CD4-positive, alpha-beta memory T cell (primary cell): ENCODE results near the gene KRTAP10-10. TPM values are rescaled to one million over a fixed set of nuclear protein-coding genes. Genes with fewer than 3 reads are reported as not detected.

ENCODE experiments used
- CTCF ChIA-PET: fragments of 350-600 bp; sonication (Branson Sonifier 250); formaldehyde crosslinking; loops from one replicate; lab custom pipeline; 2021; ENCODE audit warnings: inconsistent platforms; ENCODE audit not compliant: partially characterized antibody; lab: Charles Lee
- POLR2A ChIA-PET: fragments of 350-600 bp; sonication (Branson Sonifier 250); formaldehyde crosslinking; loops from one replicate; lab custom pipeline; 2021; ENCODE audit not compliant: partially characterized antibody; lab: Charles Lee
- DNase-seq, 5 donors: peaks; one replicate each; pipeline versions ENCODE4 v3.0.0 to v3.0.0-alpha.2; 2020 to 2022; ENCODE audit warnings: mixed read lengths in 1 of 5
- H3K27ac ChIP-seq: one replicate; pipeline ENCODE4 v1.7.0; 2013; ENCODE audit warnings: low read depth, low read length
- H3K27me3 ChIP-seq: 2 replicates; pipeline ENCODE4 v1.7.0; 2013; ENCODE audit warnings: mild to moderate bottlenecking, low read length, moderate library complexity; ENCODE audit not compliant: insufficient read depth
- H3K36me3 ChIP-seq: 2 replicates; pipeline ENCODE4 v1.7.0; 2013; ENCODE audit warnings: mild to moderate bottlenecking, low read length, moderate library complexity; ENCODE audit not compliant: insufficient read depth
- H3K4me1 ChIP-seq: 2 replicates; pipeline ENCODE4 v1.7.0; 2013; ENCODE audit warnings: mild to moderate bottlenecking, low read length, moderate library complexity; ENCODE audit not compliant: insufficient read depth
- H3K4me3 ChIP-seq, 2 donors: one replicate each; pipeline ENCODE4 v1.7.0; 2013; ENCODE audit warnings: low read length in 2 of 2, mild to moderate bottlenecking in 1 of 2
- H3K9me3 ChIP-seq, 2 donors: one replicate each; pipeline ENCODE4 v1.7.0; 2013; ENCODE audit warnings: low read length in 2 of 2, control low read depth in 1 of 2; ENCODE audit not compliant: control insufficient read depth in 1 of 2
- H3K27ac Mint-ChIP-seq, 7 donors: one replicate each; pipeline ENCODE4 v1.8.0; 2020 to 2021; ENCODE audit warnings: mixed read lengths in 7 of 7, mild to moderate bottlenecking in 6 of 7, inconsistent platforms in 3 of 7, moderate library complexity in 3 of 7
- H3K27me3 Mint-ChIP-seq, 2 donors: one replicate each; pipeline ENCODE4 v1.8.0; 2020 to 2021; ENCODE audit warnings: mixed read lengths in 2 of 2
- H3K36me3 Mint-ChIP-seq, 2 donors: one replicate each; pipeline ENCODE4 v1.8.0; 2020 to 2021; ENCODE audit warnings: mixed read lengths in 2 of 2, inconsistent platforms in 1 of 2, mild to moderate bottlenecking in 1 of 2
- H3K4me1 Mint-ChIP-seq, 4 donors: one replicate each; pipeline ENCODE4 v1.8.0; 2020 to 2021; ENCODE audit warnings: mixed read lengths in 4 of 4, mild to moderate bottlenecking in 1 of 4
- H3K4me3 Mint-ChIP-seq, 8 donors: one replicate each; pipeline ENCODE4 v1.8.0; 2020 to 2021; ENCODE audit warnings: mixed read lengths in 8 of 8, mild to moderate bottlenecking in 7 of 8, moderate library complexity in 6 of 8, inconsistent platforms in 3 of 8
- H3K9me3 Mint-ChIP-seq, 8 donors: one replicate each; pipeline ENCODE4 v1.8.0; 2020 to 2021; ENCODE audit warnings: mixed read lengths in 8 of 8, mild to moderate bottlenecking in 5 of 8, inconsistent platforms in 3 of 8, moderate library complexity in 1 of 8
- intact Hi-C: fragments of 100-400 bp; cut with micrococcal nuclease; formaldehyde crosslinking; loops from one replicate; pipeline ENCODE4 v1.15.1; 2023
- polyA plus RNA-seq, 2 donors: library from polyadenylated mRNA; unstranded; fragments of 300-500 nt; fragmentation: Illumina TruSeq; gene quantifications; one replicate each; pipeline ENCODE4 v1.2.3, GENCODE V29; 2021
- total RNA-seq, 2 experiments: library from RNA; stranded (reverse); gene quantifications; one replicate each; pipeline ENCODE4 v1.2.3, GENCODE V29; 2021

KRTAP10-10 gene
- total and polyA plus RNA-seq, 4 experiments from 2014 or later = not detected

- no peak within 1 kb of the TSS for H3K4me3 ChIP-seq
- Mint-ChIP-seq H3K4me3 (peak within 1 kb of the TSS in 1 of 8 donors; percentile 7), H3K27me3 (no peaks in the 10 kb centered on the region), H3K36me3 (peaks cover 0 to 3% of the 10 kb centered on the region in 2 donors), H3K4me1 (peaks cover 0 to 5% (median under 1%) of the 10 kb centered on the region in 4 donors), H3K27ac (peak within 1 kb of the TSS in 2 of 7 donors; percentile 36 to 37), H3K9me3 (peaks cover 0 to 32% (median 16%) of the 10 kb centered on the region in 8 donors)
- H3K36me3 ChIP-seq = no peaks in the 10 kb centered on the region
- intact Hi-C loops = no loop called here
- ChIA-PET CTCF (no interaction called here), POLR2A (interaction anchor here (0.9 to 1.9 kb wide), 2 partner anchors 9 to 47 kb away, joined by 5 read pairs; partner anchors contain the start of gene KRTAP12-3)
- no peaks in the 10 kb centered on the region for H3K27me3 ChIP-seq
- H3K9me3 ChIP-seq = no peaks in the 10 kb centered on the region
- DNase-seq = no peak
- no peak within 1 kb of the TSS for H3K27ac ChIP-seq
- H3K4me1 ChIP-seq = no peaks in the 10 kb centered on the region
Measured at GRCh38 chr21:44666401-44667320, 29.5 kb downstream of the KRTAP10-10 start, which contains the start of gene KRTAP12-2. Gene KRTAP12-2, minus strand, starts transcription at chr21:44666927. Its CDS starts 41 bp downstream, at chr21:44666886.

GRCh38 chr21:44667612-44668011 is 30.5 kb downstream of the KRTAP10-10 start:
- Mint-ChIP-seq H3K36me3 (peaks cover 3 to 6% of the 10 kb centered on the region in 2 donors), H3K4me3 (no peak overlapping the region), H3K4me1 (peaks cover 0 to 4% (median 0%) of the 10 kb centered on the region in 4 donors), H3K9me3 (peaks cover 0 to 37% (median 21%) of the 10 kb centered on the region in 8 donors), H3K27ac (no peak overlapping the region), H3K27me3 (no peaks in the 10 kb centered on the region)
- Histone ChIP-seq H3K27me3 (no peaks in the 10 kb centered on the region), H3K4me1 (no peaks in the 10 kb centered on the region), H3K9me3 (no peaks in the 10 kb centered on the region), H3K27ac (no peak overlapping the region), H3K4me3 (no peak overlapping the region), H3K36me3 (no peaks in the 10 kb centered on the region)
- ChIA-PET POLR2A (interaction anchor here (0.9 to 1.9 kb wide), 2 partner anchors 10 to 48 kb away, joined by 5 read pairs; partner anchors contain the start of gene KRTAP12-3), CTCF (interaction anchor here (0.5 to 0.9 kb wide), 2 partner anchors 22 to 157 kb away, joined by 3 read pairs; no protein-coding TSS in a partner anchor)
- DNase-seq = no peak
- intact Hi-C loops = no loop called here

- Mint-ChIP-seq H3K27ac (no peak overlapping the region), H3K9me3 (peaks cover 0 to 42% (median 29%) of the 10 kb centered on the region in 8 donors), H3K4me1 (peaks cover 0 to 4% (median 0%) of the 10 kb centered on the region in 4 donors), H3K36me3 (peaks cover 3 to 21% of the 10 kb centered on the region in 2 donors), H3K4me3 (no peak overlapping the region), H3K27me3 (peaks cover 2% of the 10 kb centered on the region in 2 donors)
- no peaks in the 10 kb centered on the region for H3K36me3 ChIP-seq
- no peak overlapping the region for H3K4me3 ChIP-seq
- H3K27ac ChIP-seq = no peak overlapping the region
- intact Hi-C loops = no loop called here
- POLR2A ChIA-PET = no interaction called here
- no peak for DNase-seq
- H3K9me3 ChIP-seq = no peaks in the 10 kb centered on the region
- CTCF ChIA-PET = interaction anchor here (1.2 to 1.5 kb wide), 2 partner anchors 12 to 17 kb away, joined by 3 to 5 read pairs; no protein-coding TSS in a partner anchor
- H3K27me3 ChIP-seq = no peaks in the 10 kb centered on the region
- H3K4me1 ChIP-seq = no peaks in the 10 kb centered on the region
Measured at GRCh38 chr21:44670642-44671432, 33.7 kb downstream of the KRTAP10-10 start.

GRCh38 chr21:44671911-44672310 is 34.8 kb downstream of the KRTAP10-10 start:
- Mint-ChIP-seq H3K4me1 (no peaks in the 10 kb centered on the region), H3K27me3 (peaks cover 2% of the 10 kb centered on the region in 2 donors), H3K36me3 (peaks cover 3 to 21% of the 10 kb centered on the region in 2 donors), H3K9me3 (peaks cover 0 to 43% (median 29%) of the 10 kb centered on the region in 8 donors), H3K4me3 (no peak overlapping the region), H3K27ac (peak overlapping the region in 1 of 7 donors; percentile 27)
- Histone ChIP-seq H3K4me3 (no peak overlapping the region), H3K36me3 (no peaks in the 10 kb centered on the region), H3K4me1 (no peaks in the 10 kb centered on the region), H3K27me3 (no peaks in the 10 kb centered on the region), H3K27ac (no peak overlapping the region), H3K9me3 (no peaks in the 10 kb centered on the region)
- CTCF ChIA-PET = no interaction called here
- DNase-seq = no peak
- POLR2A ChIA-PET = interaction anchor here (0.6 kb wide), 1 partner anchor 8 kb away, joined by 3 read pairs; no protein-coding TSS in a partner anchor
- intact Hi-C loops = no loop called here

- H3K4me3 Mint-ChIP-seq = no peak overlapping the region
- peaks cover 0 to 12% of the 10 kb centered on the region in 2 donors for H3K36me3 Mint-ChIP-seq
- no peak overlapping the region for H3K4me3 ChIP-seq
- H3K36me3 ChIP-seq = no peaks in the 10 kb centered on the region
- no peaks in the 10 kb centered on the region for H3K4me1 ChIP-seq
- peaks cover 2% of the 10 kb centered on the region in 2 donors for H3K27me3 Mint-ChIP-seq
- H3K27me3 ChIP-seq = no peaks in the 10 kb centered on the region
- CTCF ChIA-PET = interaction anchor here (1.8 kb wide), 1 partner anchor 167 kb away, joined by 4 read pairs; no protein-coding TSS in a partner anchor
- H3K9me3 Mint-ChIP-seq = peaks cover 0 to 19% (median 12%) of the 10 kb centered on the region in 8 donors
- POLR2A ChIA-PET = interaction anchor here (1.3 kb wide), 1 partner anchor 19 kb away, joined by 5 read pairs; the partner anchor contains the start of gene KRTAP12-3
- peaks cover 0 to 2% (median 0%) of the 10 kb centered on the region in 4 donors for H3K4me1 Mint-ChIP-seq
- H3K9me3 ChIP-seq = no peaks in the 10 kb centered on the region
- H3K27ac Mint-ChIP-seq = no peak overlapping the region
- DNase-seq = no peak
- H3K27ac ChIP-seq = no peak overlapping the region
- intact Hi-C loops = no loop called here
Measured at GRCh38 chr21:44677881-44678280, 40.7 kb downstream of the KRTAP10-10 start.

- Histone ChIP-seq H3K4me1 (no peaks in the 10 kb centered on the region), H3K36me3 (no peaks in the 10 kb centered on the region), H3K4me3 (no peak overlapping the region), H3K27ac (no peak overlapping the region), H3K27me3 (no peaks in the 10 kb centered on the region), H3K9me3 (no peaks in the 10 kb centered on the region)
- ChIA-PET CTCF (no interaction called here), POLR2A (interaction anchor here (1.2 kb wide), 1 partner anchor 23 kb away, joined by 3 read pairs; the partner anchor contains the start of gene KRTAP12-3)
- Mint-ChIP-seq H3K9me3 (peaks cover 0 to 3% (median 0%) of the 10 kb centered on the region in 8 donors), H3K36me3 (no peaks in the 10 kb centered on the region), H3K27ac (no peak overlapping the region), H3K4me3 (no peak overlapping the region), H3K4me1 (peaks cover 0 to 5% (median 2%) of the 10 kb centered on the region in 4 donors), H3K27me3 (peaks cover 0 to 7% of the 10 kb centered on the region in 2 donors)
- no peak for DNase-seq
- intact Hi-C loops = no loop called here
Measured at GRCh38 chr21:44681152-44681551, 44.0 kb downstream of the KRTAP10-10 start.
